GF-D8 (cell line): ENCODE data around the gene EMP2.

Source experiments
- DNase-seq: peaks from one replicate; lab custom pipeline; 2025; lab: John Stamatoyannopoulos, UW

Gene EMP2

GRCh38 chr16:10610499-10611184 lies 30.2 kb upstream of the EMP2 start:
- no peak for DNase-seq

DNA sequence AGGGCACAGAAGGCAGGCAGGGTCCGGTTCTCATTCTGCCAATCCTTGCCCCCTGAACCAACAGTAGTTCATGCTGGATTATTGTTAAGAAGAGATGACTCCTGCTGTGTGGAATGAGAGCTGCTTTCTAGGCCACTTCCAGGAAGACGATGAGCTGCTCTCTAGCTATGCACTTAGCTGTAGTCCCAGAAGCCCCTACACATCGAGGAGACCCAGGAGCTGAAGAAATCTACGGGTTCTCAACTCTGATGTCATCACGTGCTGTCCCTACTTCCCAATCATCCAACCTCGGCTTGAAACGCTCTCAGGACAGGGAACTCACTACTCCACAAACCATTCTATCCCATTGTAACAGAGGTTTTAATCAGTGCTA lies 29.0 kb upstream of the EMP2 start:
- DNase-seq, result no peak

DNA sequence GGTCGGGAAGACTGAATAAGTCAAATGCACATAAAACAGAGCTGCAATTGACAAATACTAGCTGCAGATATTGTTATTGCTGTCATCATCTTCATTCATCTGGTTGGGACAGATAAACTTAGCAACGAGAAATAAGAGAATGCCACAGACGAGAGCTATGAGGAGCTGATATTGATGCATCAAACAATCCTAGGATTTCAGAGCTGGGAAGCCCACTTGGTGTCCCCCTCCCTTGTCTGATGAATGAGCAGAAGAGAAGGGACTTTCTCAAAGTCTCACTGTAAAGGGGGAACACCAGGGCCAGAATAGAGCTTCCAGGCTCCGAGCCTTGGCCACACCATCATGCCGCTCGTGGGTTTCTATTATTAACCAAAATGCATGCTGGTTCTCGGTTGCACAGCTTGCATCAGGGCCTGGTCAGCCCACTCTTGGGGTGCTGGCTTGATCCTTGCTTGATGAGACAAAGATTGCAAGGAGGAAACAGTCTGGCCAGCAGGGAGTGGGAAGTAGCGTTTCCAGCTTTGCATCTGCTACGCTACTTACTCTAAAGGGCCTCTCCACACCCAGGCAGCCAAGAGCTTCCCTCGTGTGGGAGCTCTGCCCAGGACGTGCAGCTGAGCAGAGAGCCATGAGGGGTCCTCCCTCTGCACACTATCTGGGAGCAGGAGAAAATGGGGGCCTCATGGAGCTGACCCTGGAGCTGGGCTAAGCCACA lies 28.4 kb upstream of the EMP2 start:
- no peak for DNase-seq

DNA sequence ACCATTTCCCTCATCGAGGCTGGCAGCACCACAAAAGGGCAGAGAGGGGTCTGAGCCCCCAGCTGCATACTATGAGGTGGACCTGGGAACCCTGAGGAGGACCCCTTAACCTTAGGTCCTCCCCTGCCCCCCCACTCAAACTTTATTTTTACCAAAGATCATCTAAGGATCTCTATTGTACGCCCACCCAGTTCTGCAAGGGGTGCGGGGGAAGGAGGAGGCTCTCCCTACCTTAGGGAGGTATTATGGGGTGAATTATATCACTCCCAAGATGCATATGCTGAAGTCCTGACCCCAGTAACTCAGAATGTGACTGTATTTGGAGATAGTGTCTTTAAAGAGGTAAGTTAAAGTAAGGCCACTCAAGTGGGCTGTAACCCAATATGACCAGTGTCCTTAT lies 26.8 kb upstream of the EMP2 start:
- DNase-seq, result no peak

DNA sequence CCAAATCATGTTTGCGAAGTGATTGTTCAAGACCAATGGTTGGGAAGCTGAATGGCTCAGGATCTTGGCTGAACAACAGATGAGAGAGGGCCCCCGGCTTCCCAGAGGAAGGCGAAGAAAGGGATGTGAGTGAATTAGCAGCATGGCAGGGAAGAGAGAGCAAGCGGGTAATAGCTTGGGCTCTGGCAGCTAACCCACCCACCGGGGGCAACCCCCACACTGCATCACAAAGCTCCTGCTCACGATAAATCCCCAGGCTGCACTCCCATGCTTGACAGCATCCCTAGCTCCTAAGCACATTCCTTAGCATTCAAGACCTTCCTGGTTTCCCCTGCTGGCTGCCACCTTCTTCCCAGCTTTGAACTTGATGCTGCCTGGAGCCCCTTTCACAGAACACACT lies 26.2 kb upstream of the EMP2 start:
- DNase-seq, result no peak

DNA sequence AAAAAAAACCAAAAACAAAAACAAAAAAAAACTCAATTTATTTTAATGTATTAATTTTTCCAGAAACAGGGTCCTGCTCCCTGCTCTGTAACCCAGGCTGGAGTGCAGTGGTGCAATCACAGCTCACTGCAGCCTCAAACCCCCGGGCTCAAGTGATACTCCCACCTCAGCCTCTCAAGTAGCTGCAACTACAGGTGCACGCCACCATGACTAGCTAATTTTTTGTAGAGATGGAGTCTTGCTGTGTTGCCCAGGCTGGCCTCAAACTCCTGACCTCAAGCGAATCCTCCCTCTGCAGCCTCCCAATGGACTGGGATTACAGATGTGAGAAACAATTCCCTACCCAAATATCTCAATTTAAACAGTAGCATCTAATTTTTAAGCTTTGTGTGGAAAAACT lies 25.2 kb upstream of the EMP2 start:
- no peak for DNase-seq

- DNase-seq, result no peak
Observed at GRCh38 chr16:10601444-10602408, 21.3 kb upstream of the EMP2 start.

GRCh38 chr16:10600782-10601443 lies 20.5 kb upstream of the EMP2 start:
- DNase-seq, result no peak

- no peak for DNase-seq
Observed at GRCh38 chr16:10599626-10600025, 19.2 kb upstream of the EMP2 start.

DNA sequence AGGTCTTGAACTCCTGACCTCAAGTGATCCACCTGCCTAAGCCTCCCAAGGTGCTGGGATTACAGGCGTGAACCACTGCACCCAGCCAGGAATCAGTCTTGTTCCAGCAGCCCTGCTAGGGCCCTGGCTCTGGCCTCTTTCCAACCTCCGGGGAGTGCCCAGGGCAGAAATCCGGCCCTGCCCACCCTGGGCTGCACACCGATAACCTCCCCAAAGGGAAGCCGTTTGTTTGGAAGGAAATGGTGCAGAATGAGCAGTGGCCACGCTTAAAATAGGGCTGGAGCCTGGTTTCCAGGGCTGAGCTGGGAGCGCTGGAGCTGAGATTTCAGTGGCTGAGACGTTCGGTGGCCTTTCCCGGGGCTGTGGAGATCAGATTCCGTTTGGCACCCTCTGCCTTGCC lies 17.8 kb upstream of the EMP2 start:
- no peak for DNase-seq

GRCh38 chr16:10597187-10597601 lies 16.8 kb upstream of the EMP2 start:
- DNase-seq, result no peak

DNA sequence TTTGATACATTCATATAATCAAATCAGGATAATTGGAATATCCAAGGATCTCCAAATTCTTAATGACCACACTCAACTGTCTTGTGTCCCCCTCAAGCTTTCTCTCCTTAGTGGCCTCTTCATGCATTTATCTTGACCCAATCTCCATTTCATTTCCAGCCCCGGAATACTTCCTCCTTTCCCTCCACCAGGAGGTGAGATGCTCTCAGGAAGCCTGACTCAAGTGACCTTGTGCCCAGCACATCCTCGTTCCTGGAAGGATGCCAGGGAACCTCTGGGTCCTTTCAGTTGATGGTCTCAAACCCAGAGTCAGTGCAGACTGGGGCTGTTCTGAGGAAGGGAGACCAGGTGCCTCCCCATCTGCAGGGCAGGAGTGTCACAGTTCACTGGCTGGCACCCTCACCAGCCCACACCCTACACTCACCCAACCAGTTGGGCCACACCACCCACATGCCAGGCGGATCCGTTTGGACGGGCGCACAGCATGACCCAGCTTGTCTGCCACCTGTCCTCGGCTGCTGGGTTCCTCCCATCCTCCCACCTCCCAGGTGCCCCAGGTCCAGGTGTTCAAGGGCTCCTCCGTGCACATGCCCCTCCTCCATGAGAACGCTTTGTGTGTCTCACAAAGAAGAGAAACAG lies 14.0 kb upstream of the EMP2 start:
- no peak for DNase-seq

DNA sequence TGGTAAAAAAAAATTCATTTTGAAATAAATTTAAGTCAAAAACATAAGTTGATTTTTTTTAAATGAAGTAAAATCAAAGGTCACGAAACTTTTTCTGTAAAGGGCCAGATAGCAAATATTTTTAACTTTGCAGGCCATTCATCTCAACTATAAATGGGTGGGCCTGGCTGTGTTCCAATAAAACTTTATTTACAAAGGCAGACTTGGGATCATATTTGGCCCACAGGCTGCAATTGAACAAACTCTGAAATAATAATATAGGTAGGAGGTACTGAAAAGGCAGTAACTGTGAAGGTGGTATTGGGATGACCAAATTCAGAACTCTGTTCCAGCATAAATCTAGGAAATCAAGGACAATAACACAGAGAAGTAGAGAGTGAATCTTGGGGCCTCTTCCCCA lies 12.2 kb upstream of the EMP2 start:
- no peak for DNase-seq

DNA sequence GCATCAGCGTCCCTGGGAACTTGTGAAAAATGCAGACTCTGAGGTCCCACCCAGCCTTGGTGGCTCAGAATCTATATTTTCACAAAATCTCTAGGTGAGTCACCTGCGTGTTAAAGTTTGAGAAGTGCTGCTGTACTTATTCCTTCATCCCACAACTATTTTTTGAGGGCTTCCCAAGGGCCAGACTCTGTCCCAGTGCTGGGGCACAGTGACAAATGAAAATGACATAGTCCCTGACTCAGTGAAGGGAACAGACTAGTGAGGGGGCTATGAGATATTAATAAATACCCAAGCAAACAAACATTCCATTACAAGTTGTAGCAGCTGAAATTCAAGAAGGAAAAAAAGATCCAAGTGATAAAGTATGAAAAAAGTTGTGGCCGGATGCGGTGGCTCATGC lies 9.9 kb upstream of the EMP2 start:
- no peak for DNase-seq

DNA sequence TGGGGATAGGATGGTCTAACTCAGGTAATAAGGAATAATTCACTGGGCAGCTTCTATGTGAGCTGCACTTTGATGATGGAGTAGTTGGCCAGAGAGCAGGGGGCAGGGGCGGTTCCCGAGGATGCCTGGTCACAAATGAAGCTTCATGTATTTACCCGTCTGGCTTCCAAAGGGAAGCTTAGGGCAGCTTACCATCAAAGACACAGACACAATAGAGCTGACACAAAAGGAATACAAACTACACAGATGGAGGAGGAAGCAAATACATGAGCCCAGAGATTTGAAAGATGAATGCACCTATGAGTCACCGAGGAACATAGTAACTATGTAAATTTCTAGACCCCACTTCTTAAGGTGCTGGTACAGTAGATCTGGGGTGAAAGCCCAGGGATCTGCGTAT lies 8.7 kb upstream of the EMP2 start:
- DNase-seq, result no peak

- DNase-seq, result no peak
Observed at GRCh38 chr16:10587622-10588021, 7.2 kb upstream of the EMP2 start.

DNA sequence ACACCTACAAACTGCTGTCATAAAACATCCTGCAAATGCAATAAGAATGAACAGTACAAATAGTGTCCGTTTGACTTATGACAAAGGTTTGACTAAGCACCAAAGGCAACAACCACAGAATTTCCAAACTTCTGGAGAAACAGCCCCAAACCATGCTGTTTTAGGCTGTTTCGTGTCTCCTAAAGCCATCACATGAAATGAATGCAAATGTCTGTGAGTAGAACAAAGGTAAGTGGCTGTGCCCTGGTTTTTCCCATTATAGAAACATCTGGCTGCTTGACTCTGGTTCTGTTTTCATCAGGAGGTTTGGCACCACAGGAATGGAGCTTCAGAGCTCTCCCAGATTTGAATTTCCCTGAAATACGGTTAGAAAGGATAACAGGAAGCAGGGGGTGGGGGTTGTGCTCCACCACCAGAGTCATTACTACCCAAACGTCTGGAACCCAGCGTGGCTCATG lies 4.6 kb upstream of the EMP2 start:
- no peak for DNase-seq

DNA sequence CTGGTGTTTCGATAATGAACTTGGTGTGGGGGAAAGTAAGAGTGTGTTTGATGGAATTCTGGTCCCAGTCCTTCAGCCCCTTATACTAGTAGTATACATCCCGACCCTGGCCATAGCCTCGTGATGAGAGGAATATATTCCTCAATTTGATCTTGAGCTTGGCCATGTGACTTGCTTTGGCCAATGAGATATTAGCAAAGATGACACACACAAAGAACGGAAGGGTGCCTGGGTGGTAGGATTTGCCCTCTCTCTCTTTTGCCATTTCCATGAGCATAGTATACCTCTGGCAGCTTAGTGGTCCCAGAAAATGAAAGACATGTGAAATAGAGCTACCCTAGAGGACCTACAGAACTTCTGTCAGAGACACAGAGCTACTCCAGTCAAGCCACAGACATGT lies 2.9 kb upstream of the EMP2 start:
- no peak for DNase-seq

DNA sequence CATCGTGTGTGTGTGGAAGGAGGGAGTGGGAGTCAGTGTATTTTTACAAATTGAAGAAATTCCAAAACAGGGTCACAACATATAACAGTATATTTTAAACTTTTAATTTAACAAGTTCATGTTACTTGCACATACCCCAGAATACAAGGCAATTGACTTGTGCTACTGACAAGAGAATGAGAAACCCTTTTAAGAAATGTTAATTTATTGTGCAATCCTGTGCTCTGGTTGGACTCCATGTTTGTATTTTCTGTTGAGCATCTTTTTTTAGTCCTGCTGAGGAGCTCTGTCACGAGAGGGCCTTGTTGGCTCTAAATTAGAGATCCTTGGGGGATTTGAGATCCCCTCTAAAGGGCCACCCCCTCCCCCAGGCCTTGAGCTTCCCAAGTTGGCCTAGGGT lies 1.1 kb upstream of the EMP2 start:
- no peak for DNase-seq

DNA sequence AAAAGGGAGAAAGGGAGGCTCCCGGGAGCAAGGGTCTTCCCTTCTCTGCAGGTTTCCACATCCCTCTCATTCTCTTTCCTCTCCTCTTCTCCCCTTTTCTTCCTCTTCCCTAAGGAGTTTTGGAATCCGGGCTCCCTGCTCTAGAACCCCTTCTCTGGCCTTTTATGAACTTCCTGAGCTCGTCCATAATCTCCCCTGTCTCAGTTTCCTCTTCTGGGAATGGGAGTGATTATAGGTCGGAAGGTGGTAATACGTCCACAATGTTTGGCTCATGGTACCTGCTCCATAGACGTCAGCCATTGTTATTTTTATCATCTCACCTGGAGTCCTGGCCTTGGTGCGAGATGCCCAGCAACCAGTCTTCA lies 467 bp upstream of the EMP2 start:
- DNase-seq, result no peak

GRCh38 chr16:10579575-10579964 lies 828 bp downstream of the EMP2 start:
- DNase-seq, result no peak
